H7 (cell line): ENCODE measurements around the gene ADK. TPM values are rescaled to one million over a fixed set of nuclear protein-coding genes. Genes with fewer than 3 reads are reported as not detected.

Experiments used
- DNase-seq: peaks from one replicate; pipeline ENCODE4 v3.0.0; 2012
- H3K27me3 ChIP-seq: 2 replicates; pipeline ENCODE4 v1.6.0; 2011; ENCODE audit warnings: mild to moderate bottlenecking, low read length; ENCODE audit not compliant: control insufficient read depth, insufficient read depth
- H3K36me3 ChIP-seq: replicated peaks from 2 replicates; pipeline ENCODE4 v1.5.1; 2011; ENCODE audit warnings: low read length; ENCODE audit not compliant: control insufficient read depth, insufficient read depth
- H3K4me3 ChIP-seq: 2 replicates; pipeline ENCODE4 v1.5.1; 2011; ENCODE audit warnings: low read depth, mild to moderate bottlenecking, control low read depth, low read length, moderate library complexity; ENCODE audit not compliant: insufficient read depth
- total RNA-seq: library from RNA; depleted of rRNA; stranded (reverse); fragments of >200 nt; shearing (Covaris generic); gene quantifications from 2 replicates; pipeline ENCODE4 v1.2.3, GENCODE V29; 2014

Gene ADK
- total RNA-seq, 1 experiment from 2014 or later, result 20.1 TPM

GRCh38 chr10:74382663-74383062, 231.6 kb downstream of the ADK start:
- DNase-seq, result no peak
- Histone ChIP-seq H3K4me3 (no peak overlapping the region), H3K27me3 (no peaks in the 10 kb centered on the region), H3K36me3 (no peaks in the 10 kb centered on the region)

- no peaks in the 10 kb centered on the region for H3K36me3 ChIP-seq
- DNase-seq, result no peak
- no peaks in the 10 kb centered on the region for H3K27me3 ChIP-seq
- no peak overlapping the region for H3K4me3 ChIP-seq
Measured at GRCh38 chr10:74383642-74384041, 232.6 kb downstream of the ADK start.

GRCh38 chr10:74384615-74385183, 233.7 kb downstream of the ADK start:
- Histone ChIP-seq H3K36me3 (no peaks in the 10 kb centered on the region), H3K27me3 (no peaks in the 10 kb centered on the region), H3K4me3 (no peak overlapping the region)
- DNase-seq, result no peak

- DNase-seq, result no peak
- Histone ChIP-seq H3K27me3 (no peaks in the 10 kb centered on the region), H3K4me3 (no peak overlapping the region), H3K36me3 (no peaks in the 10 kb centered on the region)
Measured at GRCh38 chr10:74388801-74389200, 237.8 kb downstream of the ADK start.

GRCh38 chr10:74391786-74392185, 240.8 kb downstream of the ADK start:
- no peaks in the 10 kb centered on the region for H3K27me3 ChIP-seq
- H3K36me3 ChIP-seq, result no peaks in the 10 kb centered on the region
- H3K4me3 ChIP-seq, result no peak overlapping the region
- no peak for DNase-seq

- Histone ChIP-seq H3K4me3 (no peak overlapping the region), H3K27me3 (no peaks in the 10 kb centered on the region), H3K36me3 (no peaks in the 10 kb centered on the region)
- no peak for DNase-seq
Measured at GRCh38 chr10:74394416-74394969, 243.5 kb downstream of the ADK start.

GRCh38 chr10:74400186-74400585, 249.2 kb downstream of the ADK start:
- DNase-seq, result no peak
- Histone ChIP-seq H3K36me3 (no peaks in the 10 kb centered on the region), H3K27me3 (no peaks in the 10 kb centered on the region), H3K4me3 (no peak overlapping the region)

- no peaks in the 10 kb centered on the region for H3K36me3 ChIP-seq
- no peak overlapping the region for H3K4me3 ChIP-seq
- H3K27me3 ChIP-seq, result no peaks in the 10 kb centered on the region
- no peak for DNase-seq
Measured at GRCh38 chr10:74406006-74406405, 255.0 kb downstream of the ADK start.

GRCh38 chr10:74415146-74415839, 264.3 kb downstream of the ADK start:
- Histone ChIP-seq H3K27me3 (no peaks in the 10 kb centered on the region), H3K36me3 (no peaks in the 10 kb centered on the region), H3K4me3 (no peak overlapping the region)
- no peak for DNase-seq

GRCh38 chr10:74417397-74417796, 266.4 kb downstream of the ADK start:
- no peaks in the 10 kb centered on the region for H3K27me3 ChIP-seq
- no peak overlapping the region for H3K4me3 ChIP-seq
- no peaks in the 10 kb centered on the region for H3K36me3 ChIP-seq
- DNase-seq, result no peak

- H3K4me3 ChIP-seq, result no peak overlapping the region
- H3K36me3 ChIP-seq, result no peaks in the 10 kb centered on the region
- DNase-seq, result peak; percentile 4
- H3K27me3 ChIP-seq, result no peaks in the 10 kb centered on the region
Measured at GRCh38 chr10:74418285-74418872, 267.4 kb downstream of the ADK start.

- DNase-seq, result peak; percentile 3
- H3K36me3 ChIP-seq, result no peaks in the 10 kb centered on the region
- no peak overlapping the region for H3K4me3 ChIP-seq
- no peaks in the 10 kb centered on the region for H3K27me3 ChIP-seq
Measured at GRCh38 chr10:74419491-74419951, 268.5 kb downstream of the ADK start.

GRCh38 chr10:74419958-74420375, 268.9 kb downstream of the ADK start:
- no peaks in the 10 kb centered on the region for H3K27me3 ChIP-seq
- no peak overlapping the region for H3K4me3 ChIP-seq
- no peaks in the 10 kb centered on the region for H3K36me3 ChIP-seq
- DNase-seq, result peak; percentile 8

- H3K4me3 ChIP-seq, result no peak overlapping the region
- H3K36me3 ChIP-seq, result no peaks in the 10 kb centered on the region
- DNase-seq, result no peak
- no peaks in the 10 kb centered on the region for H3K27me3 ChIP-seq
Measured at GRCh38 chr10:74424565-74424964, 273.5 kb downstream of the ADK start.

GRCh38 chr10:74425456-74426001, 274.5 kb downstream of the ADK start:
- no peak for DNase-seq
- Histone ChIP-seq H3K4me3 (no peak overlapping the region), H3K27me3 (no peaks in the 10 kb centered on the region), H3K36me3 (no peaks in the 10 kb centered on the region)
